GM12878 (cell line): ENCODE results near the gene POLD4. TPM values are rescaled to one million over a fixed set of nuclear protein-coding genes. Genes with fewer than 3 reads are reported as not detected.

Experiments used
- ATAC-seq: fragments of 200-7000 bp; cut with Tn5 transposase; 3 replicates; pipeline ENCODE4 v1.9.1; 2020; ENCODE audit warnings: mild to moderate bottlenecking, moderate library complexity
- BruUV-seq: library from RNA; stranded (reverse); fragments of 400-500 nt; replicated peaks from 2 replicates; lab custom pipeline; 2021; lab: Mats Ljungman, UMichigan
- CTCF ChIA-PET: fragments of 300-600 bp; sonication (Branson Sonifier 250); formaldehyde crosslinking; extraction: SDS; loops from one replicate; lab custom pipeline; 2021; ENCODE audit warnings: inconsistent platforms; lab: Yijun Ruan, JAX
- POLR2A ChIA-PET: fragments of 350-600 bp; formaldehyde crosslinking; extraction: SDS; loops from one replicate; lab custom pipeline; 2021; ENCODE audit warnings: inconsistent platforms; lab: Charles Lee
- RAD21 ChIA-PET: fragments of 300-600 bp; sonication (Branson Sonifier 250); formaldehyde crosslinking; loops from one replicate; lab custom pipeline; 2023; ENCODE audit warnings: antibody characterized with exemption; ENCODE audit not compliant: unreplicated experiment; lab: Charles Lee
- SMC1A ChIA-PET: fragments of 300-600 bp; sonication (Branson Sonifier 250); formaldehyde crosslinking; loops from one replicate; lab custom pipeline; 2023; ENCODE audit not compliant: unreplicated experiment, uncharacterized antibody; lab: Charles Lee
- DNase-seq: peaks from one replicate; pipeline ENCODE4 v3.0.0-alpha.2; 2011; ENCODE audit warnings: low read depth, low spot score
- FAIRE-seq: peaks from 3 replicates; lab custom pipeline; 2011; peaks lifted over from hg19 to GRCh38; lab: Jason Lieb, UNC
- H2AFZ ChIP-seq: 2 replicates; pipeline ENCODE4 v1.6.0; 2011; ENCODE audit warnings: low read depth, low read length, control low read depth; ENCODE audit not compliant: control insufficient read depth
- H3K27ac ChIP-seq: 2 replicates; pipeline ENCODE4 v1.5.1; 2011; ENCODE audit warnings: control low read depth; ENCODE audit not compliant: control insufficient read depth, insufficient read depth
- H3K27me3 ChIP-seq, 2 experiments: replicated peaks in 1 of 2; 2 replicates each; pipeline versions ENCODE4 v1.6.0 to v1.6.1; 2011; ENCODE audit warnings: low read length in 1 of 2; ENCODE audit not compliant: control insufficient read depth in 2 of 2, insufficient read depth in 2 of 2
- H3K36me3 ChIP-seq, 2 experiments: 2 replicates each; pipeline ENCODE4 v1.5.1; 2011; ENCODE audit warnings: low read length in 1 of 2; ENCODE audit not compliant: control insufficient read depth in 2 of 2, insufficient read depth in 2 of 2
- H3K4me1 ChIP-seq: 2 replicates; pipeline ENCODE4 v1.6.1; 2011; ENCODE audit warnings: mild to moderate bottlenecking, low read length, moderate library complexity, mixed read lengths; ENCODE audit not compliant: control insufficient read depth, insufficient read depth
- H3K4me2 ChIP-seq: 2 replicates; pipeline ENCODE4 v1.6.0; 2011; ENCODE audit warnings: control low read depth; ENCODE audit not compliant: control insufficient read depth, insufficient read depth
- H3K4me3 ChIP-seq: fragments of 200-600 bp; sonication (generic); 2 replicates; pipeline ENCODE4 v1.5.1; 2016
- H3K79me2 ChIP-seq: 2 replicates; pipeline ENCODE4 v1.6.0; 2011; ENCODE audit warnings: low read length; ENCODE audit not compliant: control insufficient read depth, insufficient read depth
- H3K9ac ChIP-seq: 2 replicates; pipeline ENCODE4 v1.8.0; 2011; ENCODE audit warnings: low read length, control low read depth, mixed read lengths; ENCODE audit not compliant: control insufficient read depth, insufficient read depth
- H3K9me3 ChIP-seq: replicated peaks from 3 replicates; pipeline ENCODE4 v1.5.1; 2011; ENCODE audit warnings: mild to moderate bottlenecking, low read length; ENCODE audit not compliant: control insufficient read depth, insufficient read depth
- H4K20me1 ChIP-seq: 2 replicates; pipeline ENCODE4 v1.6.0; 2011; ENCODE audit not compliant: control insufficient read depth, insufficient read depth
- ATF2 ChIP-seq: IDR thresholded peaks from 2 replicates; pipeline ENCODE4 v1.6.1; 2012; ENCODE audit warnings: low read length, inconsistent platforms
- BHLHE40 ChIP-seq, 2 experiments: fragments of 450-650 bp in 1 of 2; IDR thresholded peaks; 2 replicates each; pipeline ENCODE4 v1.6.1; 2011 to 2017; ENCODE audit warnings: low read depth in 2 of 2, borderline replicate concordance in 1 of 2, improper control_type of control experiment in 1 of 2, low read length in 1 of 2, mild to moderate bottlenecking in 1 of 2
- BRCA1 ChIP-seq: IDR thresholded peaks from 2 replicates; pipeline ENCODE4 v1.6.1; 2011; ENCODE audit warnings: low read depth, low read length, improper control_type of control experiment
- CHD2 ChIP-seq: IDR thresholded peaks from 2 replicates; pipeline ENCODE4 v1.6.1; 2011; ENCODE audit warnings: low read depth, low read length, improper control_type of control experiment, borderline replicate concordance
- DPF2 ChIP-seq: fragments of 450-650 bp; IDR thresholded peaks from 2 replicates; pipeline ENCODE4 v1.6.1; 2017; ENCODE audit warnings: mild to moderate bottlenecking
- GATAD2B ChIP-seq: fragments of 450-650 bp; conservative IDR thresholded peaks from 2 replicates; pipeline ENCODE4 v1.6.1; 2017; ENCODE audit warnings: low read depth, mild to moderate bottlenecking, moderate library complexity
- HDGF ChIP-seq: fragments of 450-650 bp; IDR thresholded peaks from 2 replicates; pipeline ENCODE4 v1.6.1; 2016; ENCODE audit warnings: antibody characterized with exemption
- IKZF2 ChIP-seq, 2 experiments: fragments of 450-650 bp; IDR thresholded peaks; 2 replicates each; pipeline ENCODE4 v1.6.1; 2017; ENCODE audit warnings: mild to moderate bottlenecking in 2 of 2, moderate library complexity in 2 of 2
- IRF5 ChIP-seq: fragments of 450-650 bp; IDR thresholded peaks from 2 replicates; pipeline ENCODE4 v1.6.1; 2017; ENCODE audit warnings: borderline replicate concordance
- JUNB ChIP-seq: IDR thresholded peaks from 2 replicates; pipeline ENCODE4 v1.6.1; 2016; ENCODE audit warnings: antibody characterized with exemption, mild to moderate bottlenecking
- MTA2 ChIP-seq: fragments of 450-650 bp; IDR thresholded peaks from 2 replicates; pipeline ENCODE4 v1.6.1; 2016; ENCODE audit warnings: low read depth, mild to moderate bottlenecking, moderate library complexity
- NKRF ChIP-seq: fragments of 450-650 bp; conservative IDR thresholded peaks from 2 replicates; pipeline ENCODE4 v1.6.1; 2017; ENCODE audit warnings: mild to moderate bottlenecking, moderate library complexity
- NR2F1 ChIP-seq: fragments of 450-650 bp; conservative IDR thresholded peaks from 2 replicates; pipeline ENCODE4 v1.6.1; 2017; ENCODE audit warnings: mild to moderate bottlenecking
- PAX5 ChIP-seq: IDR thresholded peaks from 2 replicates; pipeline ENCODE4 v1.6.1; 2011; ENCODE audit warnings: low read depth, low read length, borderline replicate concordance
- RELA ChIP-seq: fragments of 450-650 bp; IDR thresholded peaks from 2 replicates; pipeline ENCODE4 v1.8.0; 2014; ENCODE audit warnings: borderline replicate concordance; ENCODE audit not compliant: partially characterized antibody
- TBL1XR1 ChIP-seq: IDR thresholded peaks from 2 replicates; pipeline ENCODE4 v1.6.1; 2012; ENCODE audit warnings: low read depth, low read length, improper control_type of control experiment
- ZSCAN29 ChIP-seq: fragments of 450-650 bp; IDR thresholded peaks from 2 replicates; pipeline ENCODE4 v1.6.1; 2017; ENCODE audit warnings: mild to moderate bottlenecking, moderate library complexity
- ZZZ3 ChIP-seq: IDR thresholded peaks from 2 replicates; pipeline ENCODE4 v1.6.1; 2011; ENCODE audit warnings: low read depth; ENCODE audit not compliant: control insufficient read depth, insufficient read length
- WGBS: methylation state at CpG from one replicate; pipeline ENCODE4 v1.1.6; 2016; ENCODE audit warnings: low lambda C conversion rate; ENCODE audit not compliant: insufficient replicate concordance, insufficient coverage; ENCODE audit errors: missing lambda C conversion rate; 5-methylcytosine and 5-hydroxymethylcytosine counted together
- in situ Hi-C: fragments of 300-500 bp; cut with MboI; formaldehyde crosslinking; loops from 9 replicates; pipeline ENCODE4 v1.14.3; 2018; ENCODE audit warnings: mixed read lengths
- intact Hi-C: fragments of 100-400 bp; cut with micrococcal nuclease; formaldehyde crosslinking; loops from one replicate; pipeline ENCODE4 v1.14.2; 2022; ENCODE audit not compliant: unreplicated experiment
- polyA plus RNA-seq, 11 experiments: library from polyadenylated mRNA; depleted of rRNA in 4 of 11; unstranded in 6 of 11; stranded (reverse) in 5 of 11; fragments of >200 nt; fragmentation: Nextera tagmentation in 4 of 11; fragmentation: Illumina TruSeq in 1 of 11; extraction: Ambion mirVana in 4 of 11; extraction: Trizol in 1 of 11; gene quantifications; 1 replicate in 1 of 11; 2 replicates in 10 of 11; pipeline versions ENCODE4 v1.2.1 to v1.2.3, GENCODE V29; 2011 to 2016; ENCODE audit warnings: inconsistent platforms in 2 of 11, missing spikeins in 2 of 11, low read depth in 1 of 11
- total RNA-seq, 4 experiments: library from RNA; depleted of rRNA in 3 of 4; stranded (reverse); fragments of >200 nt in 3 of 4; fragmentation: Illumina TruSeq in 1 of 4; extraction: Trizol in 1 of 4; gene quantifications; 2 replicates each; pipeline versions ENCODE4 v1.2.1 to v1.2.3, GENCODE V29; 2013 to 2021

POLD4 gene
- total and polyA plus RNA-seq, 10 of the 15 experiments (the other 5 are each of a cell fraction or from before 2014, with no cell fraction given): 8.1 to 176 (median 88.1) TPM

- Histone ChIP-seq H3K9ac (peak within 1 kb of the TSS; percentile 39; the same call in 1 of the 2 replicates), H3K4me1 (peaks cover 25% of the 10 kb centered on the region), H3K36me3 (no peaks in the 10 kb centered on the region), H3K27ac (peak within 1 kb of the TSS; percentile 2; the same call in 1 of the 2 replicates), H4K20me1 (peaks cover 7% of the 10 kb centered on the region; the same call in 1 of the 2 replicates), H3K9me3 (no peaks in the 10 kb centered on the region), H3K27me3 (peaks cover 2 to 8% of the 10 kb centered on the region in 2 experiments; a peak in 3 of 4 replicates), H3K4me3 (peak within 1 kb of the TSS; percentile 88), H2AFZ (peak within 1 kb of the TSS; percentile 29), H3K4me2 (peak within 1 kb of the TSS; percentile 92), H3K79me2 (no peaks in the 10 kb centered on the region)
- ChIA-PET CTCF (interaction anchor here (0.6 to 26.2 kb wide), 5 partner anchors 7 to 256 kb away, joined by 3 to 1301 read pairs (median 41); partner anchors contain the start of genes CLCF1, NUDT8, POLD4 and RAD9A), RAD21 (interaction anchor here (0.6 to 6.5 kb wide), 10 partner anchors 9 to 335 kb away, joined by 3 to 122 read pairs (median 5); partner anchors contain the start of genes KDM2A, POLD4 and RAD9A), SMC1A (interaction anchor here (0.8 to 21.3 kb wide), 5 partner anchors 8 to 56 kb away, joined by 3 to 646 read pairs (median 4); partner anchors contain the start of gene POLD4), POLR2A (interaction anchor here (0.6 to 4.3 kb wide), 12 partner anchors 8 to 530 kb away, joined by 3 to 32 read pairs (median 6); partner anchors contain the start of genes POLD4, PPP1CA and RAD9A)
- no TSS peak for BruUV-seq
- ATAC-seq: peak; percentile 41
- FAIRE-seq: no peak
- intact Hi-C loops: no loop called here
- 3% methylated on average over 18 of the region's 76 CpGs for WGBS
- no peak for DNase-seq
- in situ Hi-C loops: no loop called here
- TF ChIP-seq NR2F1 (peak; percentile 28; the same call in 1 of the 2 replicates), DPF2 (peak; percentile 29; the same call in 1 of the 2 replicates), IRF5 (no peak), IKZF2 (IDR thresholded peaks at IDR 0.05) (no peak), BRCA1 (no peak), GATAD2B (peak; percentile 32), ATF2 (no peak), ZSCAN29 (0 out of 2 replicates have a peak, but pooled peaks have one; percentile 21), MTA2 (no peak), BHLHE40 (IDR thresholded peaks at IDR 0.05; ENCODE audit: borderline replicate concordance in 1 of 2, low read depth in 2 of 2, low read length in 1 of 2) (peak in 1 of 2 experiments; percentile 13; a peak in 1 of 4 replicates), JUNB (no peak), RELA (no peak), HDGF (no peak), TBL1XR1 (no peak), PAX5 (no peak), NKRF (0 out of 2 replicates have a peak, but pooled peaks have one; percentile 30), CHD2 (no peak), ZZZ3 (no peak)
These were observed 19.8 kb upstream of the POLD4 start, which contains the start of gene CLCF1 for GRCh38 chr11:67372993-67373647. Gene CLCF1, minus strand, starts transcription at chr11:67373598. Its CDS starts 59 bp downstream, at chr11:67373539.
